ENCODE results near the gene TK1.
A peak's percentile ranks its signal among the peaks of the same experiment; 100 is the strongest.

The TK1 gene

DNA sequence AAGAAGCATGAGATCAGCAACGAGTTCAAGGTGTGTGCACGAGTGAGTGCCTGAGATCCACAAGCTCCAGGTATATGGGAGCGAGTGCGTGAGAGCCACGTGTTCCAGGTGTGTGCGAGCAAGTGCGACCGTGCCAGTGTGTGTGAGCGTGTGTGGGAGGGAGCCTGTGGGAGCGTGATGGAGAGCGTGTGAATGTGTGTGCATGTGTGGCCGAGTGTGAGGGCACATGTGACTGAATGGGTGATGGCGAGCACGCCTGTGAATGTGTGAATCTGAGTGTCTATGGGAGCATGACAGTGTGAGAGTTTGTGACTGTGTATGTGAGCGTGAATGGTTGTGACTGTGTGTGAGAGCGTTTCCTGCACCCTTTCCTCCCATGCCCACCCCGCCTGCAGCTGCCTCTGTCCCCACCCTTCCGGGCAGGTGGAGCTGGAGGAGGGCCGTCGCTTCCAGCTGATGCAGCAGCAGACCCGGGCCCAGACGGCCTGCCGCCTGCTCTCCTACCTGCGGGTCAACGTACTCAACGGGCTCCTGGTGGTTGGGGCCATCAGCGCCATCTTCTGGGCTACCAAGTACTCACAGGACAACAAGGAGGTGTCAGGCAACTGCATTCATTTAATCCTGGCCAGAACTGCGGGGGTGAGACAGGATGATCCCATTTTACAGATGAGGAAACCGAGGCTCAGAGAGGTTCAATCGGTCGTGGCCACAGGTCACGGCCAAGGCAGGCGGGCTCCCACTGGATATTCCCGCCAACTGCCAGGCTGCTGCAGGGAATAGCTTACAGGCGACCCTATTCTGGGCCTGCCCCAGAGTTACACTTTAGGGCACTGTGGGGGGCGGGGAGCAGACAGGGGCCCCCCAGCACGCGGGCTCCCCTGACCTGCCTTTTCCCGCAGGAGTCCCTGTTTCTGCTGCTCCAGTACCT lies 52.6 kb downstream of the TK1 start:
- DNase-seq (ENCODE audit: low read depth in 3 of 3) = peak in 2 of 3 donors; percentile 53 to 67

DNA sequence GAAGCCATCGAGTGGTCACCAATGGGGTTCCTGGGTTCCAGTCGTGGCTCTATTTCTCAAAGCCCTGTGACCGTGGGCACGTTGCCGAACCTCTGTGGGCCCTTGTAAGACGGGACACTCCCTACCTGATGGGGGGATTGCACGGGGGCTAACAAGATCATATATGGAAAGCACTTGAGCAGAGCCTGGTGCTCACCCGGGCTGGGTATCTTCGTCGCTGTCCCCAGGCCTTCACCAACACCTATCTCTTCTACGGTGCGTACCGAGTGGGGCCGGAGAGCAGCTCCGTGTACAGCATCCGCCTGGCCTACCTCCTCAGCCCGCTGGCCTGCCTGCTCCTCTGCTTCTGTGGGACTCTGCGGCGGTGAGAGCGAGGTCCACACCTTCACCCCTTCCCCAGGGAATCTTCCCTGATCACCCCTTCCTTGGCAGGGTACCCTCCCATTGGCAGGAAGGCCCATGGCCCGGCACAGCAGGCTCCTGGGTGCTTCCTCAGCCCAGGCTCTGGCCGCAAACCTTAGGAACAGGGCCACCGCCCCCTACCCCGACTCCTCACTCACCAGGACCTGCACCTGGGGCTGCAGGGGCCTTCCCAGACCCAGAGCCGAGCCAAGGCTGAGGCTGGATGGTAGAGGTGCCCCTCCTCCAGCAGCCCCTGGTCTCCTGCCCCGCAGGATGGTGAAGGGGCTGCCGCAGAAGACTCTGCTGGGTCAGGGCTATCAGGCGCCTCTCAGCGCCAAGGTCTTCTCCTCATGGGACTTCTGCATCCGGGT lies 53.5 kb downstream of the TK1 start:
- no peak for DNase-seq (ENCODE audit: low read depth in 3 of 3)

DNA sequence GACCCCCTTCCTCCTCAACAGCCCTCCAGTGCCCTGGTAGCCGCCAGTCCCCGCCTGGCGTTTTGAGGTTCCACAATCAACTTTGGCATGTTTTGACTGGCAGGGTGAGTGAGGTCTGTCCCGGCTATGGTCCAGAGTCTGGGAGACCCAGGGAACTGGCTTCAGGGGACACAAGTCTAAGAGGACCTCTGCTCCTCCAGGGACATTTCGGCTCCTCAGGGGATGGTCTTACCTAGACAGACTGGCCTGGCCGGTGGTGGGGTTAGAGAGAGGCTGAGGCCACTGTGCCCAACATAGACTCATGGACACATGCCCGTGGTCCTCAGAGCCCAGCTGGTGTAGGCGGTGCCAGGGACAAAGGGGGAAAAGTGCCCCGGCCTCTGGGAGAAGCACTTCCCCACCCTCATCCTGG lies 54.1 kb downstream of the TK1 start:
- no peak for DNase-seq (ENCODE audit: low read depth in 3 of 3)

DNA sequence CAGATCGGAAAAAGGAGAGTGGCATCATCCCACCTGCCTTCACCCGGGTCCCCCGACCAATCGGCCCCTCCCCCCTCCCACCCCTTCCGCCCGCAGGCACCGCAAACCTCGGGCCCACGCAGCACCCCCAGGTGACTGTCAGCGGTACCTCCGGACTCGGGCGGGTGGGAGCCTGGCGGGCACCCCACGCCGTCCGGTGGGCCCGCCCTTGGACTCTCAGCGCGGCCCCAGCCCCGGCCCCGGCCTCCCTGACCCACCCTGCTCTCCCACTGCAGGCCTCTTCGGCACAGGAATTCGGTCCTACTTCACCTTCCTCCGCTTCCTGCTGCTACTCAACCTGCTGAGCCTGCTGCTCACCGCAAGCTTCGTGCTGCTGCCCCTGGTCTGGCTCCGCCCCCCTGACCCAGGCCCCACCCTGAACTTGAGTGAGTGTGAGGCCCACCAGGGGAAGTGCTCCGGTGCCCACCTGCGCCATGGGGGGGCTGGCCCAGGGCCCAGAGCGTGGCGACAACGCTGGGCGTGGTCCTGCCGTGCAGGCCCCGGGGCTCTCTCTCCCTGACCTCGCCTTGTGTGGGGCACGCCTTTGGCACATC lies 54.7 kb downstream of the TK1 start:
- DNase-seq (ENCODE audit: low read depth in 3 of 3) = no peak

DNA sequence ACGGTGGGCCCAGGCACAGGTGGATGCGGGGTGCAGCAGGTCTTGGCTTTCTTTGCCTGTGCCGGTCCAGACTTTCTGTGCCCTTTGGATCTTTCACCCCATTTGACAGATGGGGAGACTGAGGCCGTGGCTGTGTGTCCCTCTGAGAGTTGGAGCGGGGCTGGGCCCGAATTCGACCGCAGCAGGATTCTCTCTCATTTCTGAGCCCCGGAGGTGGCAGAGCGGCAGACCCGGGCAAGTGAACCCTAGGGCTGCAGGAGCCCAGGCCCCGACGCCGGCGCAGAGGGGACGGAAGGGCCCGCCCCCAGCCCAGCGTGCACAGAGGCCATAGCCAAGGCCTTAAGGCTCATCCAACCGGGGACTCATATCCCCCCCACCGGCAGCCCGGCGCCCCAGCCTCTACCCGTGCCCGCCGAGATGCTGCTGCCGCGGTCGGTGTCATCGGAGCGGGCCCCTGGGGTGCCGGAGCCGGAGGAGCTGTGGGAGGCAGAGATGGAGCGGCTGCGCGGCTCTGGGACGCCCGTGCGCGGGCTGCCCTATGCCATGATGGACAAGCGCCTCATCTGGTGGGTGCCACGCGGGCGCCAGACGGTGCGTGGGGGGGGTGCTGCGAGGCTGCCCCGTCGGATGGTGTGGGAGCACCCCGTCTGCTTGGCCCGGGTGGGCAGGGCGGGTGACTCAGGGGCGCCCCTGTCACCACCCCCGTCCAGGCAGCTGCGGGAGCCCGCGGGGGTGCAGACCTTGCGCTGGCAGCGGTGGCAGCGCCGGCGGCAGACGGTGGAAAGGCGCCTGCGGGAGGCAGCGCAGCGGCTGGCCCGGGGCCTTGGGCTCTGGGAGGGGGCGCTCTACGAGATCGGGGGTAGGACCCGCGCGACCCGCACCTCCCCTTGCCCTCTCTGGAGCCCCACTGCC lies 55.4 kb downstream of the TK1 start:
- no peak for DNase-seq (ENCODE audit: low read depth in 3 of 3)

DNA sequence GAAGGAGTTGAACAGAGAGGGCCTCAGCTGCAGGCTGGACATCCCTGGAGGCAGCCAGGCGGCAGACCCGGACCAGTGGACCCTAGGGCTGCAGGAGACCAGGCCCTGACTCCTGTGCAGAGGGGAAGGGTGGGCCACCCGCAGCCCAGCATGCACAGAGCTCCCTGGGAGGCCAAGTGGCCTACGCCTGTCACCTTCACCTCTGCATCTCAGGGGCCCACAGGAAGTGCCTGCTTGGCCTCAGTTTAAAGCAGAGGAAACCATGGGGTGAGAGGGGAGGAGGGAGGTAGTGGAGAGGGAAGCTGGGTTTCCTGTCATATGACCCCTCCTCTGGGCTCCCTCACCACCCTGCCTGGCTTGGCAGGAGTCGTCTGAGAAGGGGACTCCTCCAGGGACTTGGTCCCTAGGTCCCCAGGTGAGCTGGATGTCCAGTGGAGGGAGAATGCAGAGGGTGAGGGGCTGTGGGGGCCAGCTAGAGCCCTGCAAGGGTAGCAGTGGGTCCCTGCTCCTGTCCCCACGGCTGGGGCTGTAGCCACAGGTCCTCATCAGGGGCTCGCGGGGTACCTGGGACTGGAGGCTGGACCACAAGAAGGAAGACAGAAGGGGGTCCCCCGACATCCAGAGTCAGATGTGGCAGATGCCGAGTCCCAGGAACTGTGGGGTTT lies 56.3 kb downstream of the TK1 start, which contains the start of gene TMC8:
Gene TMC8 (plus strand): TSS at position 335 of the 665 bp plus-strand sequence. CDS start 818 bp downstream, outside the sequence.
- DNase-seq (ENCODE audit: low read depth in 3 of 3) = peak in 1 of 3 donors; percentile 62

DNA sequence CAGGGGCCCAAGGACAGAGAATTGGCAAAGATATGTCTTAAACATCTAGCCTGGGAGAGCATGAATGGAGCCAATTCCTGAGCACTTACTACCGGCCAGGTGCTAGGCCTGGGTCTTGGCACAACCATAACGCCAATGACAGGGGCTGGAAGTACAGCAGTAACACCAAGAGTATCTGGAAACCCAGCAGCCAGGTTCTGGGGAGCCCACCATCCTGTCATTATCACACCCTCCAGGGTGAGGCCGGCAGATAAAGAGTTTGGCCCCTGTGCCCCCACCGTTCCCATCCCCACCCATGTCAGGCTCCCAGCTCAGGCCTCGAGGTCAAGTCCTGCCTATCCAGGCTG lies 56.8 kb downstream of the TK1 start:
- no peak for DNase-seq (ENCODE audit: low read depth in 3 of 3)

DNA sequence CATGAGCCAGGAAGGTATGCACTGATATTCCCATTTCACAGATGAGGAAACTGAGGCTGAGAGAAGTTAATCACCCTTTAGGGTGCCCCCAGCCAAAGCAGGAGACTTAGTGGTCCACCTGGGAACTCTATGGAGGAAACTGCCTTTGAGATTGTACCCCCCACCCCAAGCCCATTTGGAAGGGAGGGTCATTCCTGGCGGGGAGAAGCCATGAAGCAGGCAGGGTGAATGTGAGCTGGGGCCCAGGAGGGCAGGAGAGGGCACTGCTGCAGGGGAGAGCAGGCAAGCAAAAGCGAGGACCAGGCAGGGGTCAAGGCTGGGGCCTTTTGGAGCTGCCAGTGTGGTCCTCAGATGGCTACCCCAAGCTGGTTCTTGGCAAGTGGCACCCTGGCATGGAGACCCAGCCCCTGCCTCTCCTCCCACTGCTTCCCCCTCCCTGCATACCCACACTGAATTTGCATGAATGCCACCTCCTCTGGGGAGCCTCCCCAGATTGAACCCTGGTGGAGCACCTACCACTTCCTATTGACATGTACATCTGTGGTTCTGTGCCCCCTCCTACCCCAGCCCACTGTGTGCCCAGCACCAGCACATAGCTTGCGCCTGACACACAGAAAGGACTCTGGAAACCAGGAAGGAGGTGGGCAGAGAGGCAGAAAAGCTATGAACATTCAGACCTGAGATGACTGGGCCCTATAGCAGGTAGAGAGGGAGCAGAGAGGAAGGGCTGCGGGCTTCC lies 57.3 kb downstream of the TK1 start:
- DNase-seq (ENCODE audit: low read depth in 3 of 3) = no peak

DNA sequence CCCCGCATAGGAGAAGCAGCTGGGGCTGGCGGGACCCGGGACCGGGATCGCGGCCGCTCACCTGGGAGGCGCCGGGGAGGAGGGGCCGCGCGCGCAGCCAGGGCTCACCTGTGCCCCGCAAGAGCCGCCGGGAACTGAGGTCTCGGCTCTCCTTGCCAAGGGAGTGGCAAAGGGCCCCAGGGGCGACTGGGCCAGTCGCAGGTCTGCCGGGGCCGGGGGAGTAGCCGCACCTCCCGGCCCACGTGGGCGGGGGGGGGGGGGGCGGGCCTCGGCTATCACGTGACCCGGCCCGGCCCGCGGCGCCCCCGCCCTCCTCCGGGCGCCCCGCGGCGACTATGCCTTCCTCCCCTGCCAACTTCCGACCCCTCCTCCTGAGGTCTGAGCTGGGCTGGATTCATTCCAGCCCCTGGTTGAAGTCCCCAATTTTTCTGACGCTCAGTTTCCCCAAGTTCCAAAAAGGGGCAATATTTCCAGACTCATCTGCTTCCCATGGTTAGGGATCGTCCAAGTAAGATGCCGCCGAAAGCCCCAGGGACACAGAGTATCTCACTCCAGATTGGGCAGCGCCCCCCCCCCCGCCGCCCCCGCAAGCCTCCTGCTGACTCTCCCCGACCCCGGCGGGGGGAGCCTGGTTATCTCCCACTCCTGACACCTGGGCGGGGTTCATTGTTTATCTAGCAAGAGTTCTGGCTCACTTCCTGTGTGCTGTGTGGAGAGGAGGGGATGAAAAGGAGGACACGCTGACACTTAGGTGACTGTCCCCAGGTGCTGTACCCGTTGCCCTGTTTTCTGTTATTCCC lies 58.1 kb downstream of the TK1 start, which contains the start of gene TMC6:
Gene TMC6 (minus strand): TSS at position 205 of the 800 bp plus-strand sequence. CDS start 1,923 bp downstream, outside the sequence.
- no peak for DNase-seq (ENCODE audit: low read depth in 3 of 3)

DNA sequence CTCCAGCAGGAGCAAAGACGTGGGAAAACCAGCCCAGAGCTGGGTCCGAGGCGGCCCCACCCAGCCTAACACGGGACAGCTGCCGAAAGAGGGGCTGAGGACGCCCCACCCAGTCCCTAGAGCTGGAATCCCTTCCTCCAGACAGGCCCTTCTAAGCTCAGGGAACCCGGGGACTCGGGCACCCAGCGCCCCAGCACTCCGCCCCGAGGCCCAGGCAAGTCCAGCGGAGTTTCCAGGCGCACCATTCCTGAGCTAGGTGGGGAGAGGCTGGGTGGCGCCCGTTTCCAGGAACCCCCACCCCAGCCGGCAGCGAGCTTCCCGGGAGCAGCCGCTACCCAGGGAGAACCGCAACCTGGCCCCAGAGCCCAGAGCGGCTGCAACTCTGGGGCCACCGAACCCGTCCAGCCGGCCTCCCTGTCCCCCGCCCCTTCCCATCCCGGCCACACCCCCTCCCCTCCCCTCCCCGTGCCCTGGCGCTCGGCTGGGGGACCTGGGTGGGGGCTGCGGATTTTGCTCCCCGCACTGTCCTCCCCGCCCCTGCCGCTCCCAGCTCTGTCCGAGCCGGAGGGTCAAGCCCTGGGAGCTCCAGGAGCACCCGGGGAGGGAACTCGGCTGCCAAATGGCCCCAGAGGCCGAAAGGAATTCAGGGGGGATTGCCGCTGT lies 58.8 kb downstream of the TK1 start:
- DNase-seq (ENCODE audit: low read depth in 3 of 3) = no peak

DNA sequence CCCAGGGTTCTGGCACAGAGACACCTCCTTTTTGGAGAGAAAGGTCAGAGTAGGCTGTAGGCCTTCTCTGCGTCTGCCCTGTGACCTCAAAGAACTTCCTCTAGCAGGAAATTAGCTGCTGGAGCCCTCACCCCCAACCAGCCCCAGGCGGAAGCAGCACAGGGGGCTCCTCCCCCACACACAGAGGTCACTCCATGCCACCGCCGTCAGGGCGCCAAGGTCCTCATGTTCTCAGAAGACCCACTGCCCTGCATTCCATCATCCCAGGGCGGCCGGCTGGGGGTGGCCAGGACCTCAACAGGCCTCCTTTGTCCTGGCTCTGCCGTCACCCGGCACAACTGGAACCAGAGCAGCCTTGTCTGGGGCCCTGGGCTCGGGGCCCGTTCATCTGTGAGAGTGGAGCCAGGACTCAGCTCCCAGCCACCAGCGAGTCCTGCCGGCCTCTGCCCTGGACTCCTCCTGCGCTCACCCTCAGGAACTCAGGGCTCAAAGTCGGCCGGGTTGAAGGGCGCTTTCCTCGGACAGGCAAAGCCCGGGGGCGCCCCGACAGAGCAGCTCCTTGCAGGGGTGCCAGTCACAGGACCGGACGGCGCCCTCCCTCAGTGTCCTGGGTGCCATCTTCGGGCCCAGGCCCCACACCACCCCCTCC lies 59.5 kb downstream of the TK1 start:
- no peak for DNase-seq (ENCODE audit: low read depth in 3 of 3)

DNA sequence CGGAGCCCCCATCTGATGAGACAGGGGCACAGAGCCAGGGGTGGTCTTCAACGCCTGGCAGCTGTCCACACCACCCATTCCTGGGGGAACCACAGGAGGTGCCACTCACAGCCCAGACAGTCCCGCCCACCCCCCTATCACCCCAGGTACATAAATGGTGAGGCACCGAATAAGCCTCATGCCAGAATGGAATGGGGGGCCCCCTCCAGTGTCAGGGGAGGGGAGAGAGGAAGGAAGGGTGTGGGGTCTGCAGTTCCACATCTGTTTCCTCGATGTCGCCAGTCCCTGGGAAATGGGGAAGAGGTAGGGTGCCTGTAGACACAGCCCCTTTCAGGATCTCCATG lies 60.0 kb downstream of the TK1 start:
- DNase-seq (ENCODE audit: low read depth in 3 of 3) = no peak

DNA sequence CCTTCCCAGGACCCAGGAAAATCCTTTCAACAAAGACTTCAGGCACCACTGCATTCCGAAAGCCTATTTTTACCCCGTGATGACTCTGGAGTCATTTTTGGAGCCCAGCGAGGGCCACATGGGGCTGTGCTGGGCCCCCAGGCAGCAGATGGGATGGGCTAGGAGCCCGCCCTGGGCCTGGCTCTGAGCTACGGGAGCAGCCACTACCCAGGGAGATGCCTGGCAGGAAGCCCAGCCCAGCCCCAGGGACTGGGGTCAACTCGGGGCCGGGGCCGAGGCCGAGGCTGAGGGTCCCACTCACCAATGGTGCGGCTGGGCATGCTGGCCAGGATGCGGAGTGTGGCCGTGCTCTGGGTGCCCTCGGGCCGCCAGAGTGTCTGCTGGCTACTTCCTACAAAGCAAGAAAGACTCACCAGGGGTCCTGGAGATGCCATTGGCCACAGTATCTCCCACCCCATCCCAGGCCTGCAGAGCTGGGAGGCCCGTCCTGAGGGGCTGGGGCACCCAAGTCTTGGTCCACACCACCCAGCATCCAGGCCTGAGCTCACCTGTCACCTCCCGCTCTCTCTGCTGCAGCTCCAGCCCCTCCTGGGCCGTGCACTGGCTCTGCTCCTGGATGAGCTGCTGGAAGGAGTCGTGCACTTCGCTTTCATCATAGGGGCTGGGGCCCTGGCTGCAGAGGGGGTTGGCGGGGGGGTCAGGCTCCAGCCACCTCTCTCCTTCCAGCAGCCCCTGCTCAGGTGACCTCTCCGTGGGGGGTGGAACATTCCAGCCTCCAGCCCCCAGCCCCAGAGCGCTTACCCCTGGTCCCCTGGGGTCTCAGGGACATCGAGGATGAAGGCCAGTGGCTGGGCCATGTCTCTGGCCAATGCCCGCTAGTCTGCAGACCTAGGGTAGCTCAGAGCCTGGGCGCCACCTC lies 60.6 kb downstream of the TK1 start:
- DNase-seq (ENCODE audit: low read depth in 3 of 3) = no peak

DNA sequence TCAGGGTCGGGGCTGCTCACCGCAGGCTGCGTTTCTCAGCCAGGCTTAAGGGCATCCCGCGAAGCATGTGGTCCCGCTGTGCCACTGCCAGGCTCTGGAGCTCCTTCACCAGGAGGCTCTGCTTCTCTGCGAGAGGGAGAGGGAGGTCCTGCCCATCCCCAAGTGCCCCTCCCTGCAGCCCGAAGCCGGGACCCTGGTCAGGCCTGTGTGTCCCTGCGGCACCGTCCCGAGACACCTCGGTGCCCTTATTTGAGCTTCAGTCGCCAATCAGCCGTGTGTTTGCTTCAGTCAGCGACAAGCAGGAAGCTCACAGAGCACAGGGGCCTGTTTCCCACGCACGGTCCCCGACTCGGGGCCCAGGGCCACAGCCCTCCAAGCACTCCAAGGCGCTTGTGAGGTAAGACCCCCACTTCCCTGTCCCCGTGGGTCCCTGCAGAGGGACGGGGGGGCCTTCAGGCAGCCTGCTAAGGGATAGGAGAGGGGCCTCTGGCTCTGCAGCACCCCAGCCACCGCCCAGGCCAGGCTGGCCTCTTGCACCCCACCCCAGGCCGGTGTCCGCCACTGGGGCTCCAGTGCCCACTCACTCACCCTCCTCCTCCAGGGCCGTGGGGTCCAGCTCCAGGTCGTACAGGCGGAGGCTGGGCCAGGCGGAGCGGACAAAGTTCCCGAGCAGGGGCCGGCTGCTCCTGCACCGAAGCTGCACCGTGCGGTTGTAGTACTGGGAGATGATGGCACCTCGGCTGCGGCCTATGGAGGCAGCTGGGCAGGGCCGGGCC lies 61.5 kb downstream of the TK1 start:
- DNase-seq (ENCODE audit: low read depth in 3 of 3) = no peak

DNA sequence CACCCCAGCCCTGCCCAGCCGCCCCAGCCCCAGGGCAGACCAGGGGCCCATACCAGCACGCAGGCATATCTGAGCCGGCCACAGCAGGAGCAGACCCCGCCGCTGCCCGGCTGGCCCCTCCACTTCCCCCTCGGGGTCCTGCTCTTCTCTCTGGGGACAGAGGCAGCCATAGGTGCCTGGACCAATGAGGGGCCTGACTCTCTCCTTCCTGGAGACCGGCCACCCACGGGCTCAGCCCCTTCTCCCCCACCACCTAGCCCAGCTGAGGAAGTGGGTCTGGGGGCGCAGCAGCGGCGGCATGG lies 62.1 kb downstream of the TK1 start:
- no peak for DNase-seq (ENCODE audit: low read depth in 3 of 3)

All from stimulated activated CD4-positive, alpha-beta T cell treated with anti-CD3 and anti-CD28 coated beads, TNF-alpha, amount 100 ng/mL, for 48 hours (primary cell).